T-helper 2 cell treated with Interferon-gamma antibody and Interleukin-4, amounts not matched to agents 100 ng/mL and 5 ng/mL, for 36 hours (primary cell): ENCODE results near the gene MARCOL. TPM values are rescaled to one million over a fixed set of nuclear protein-coding genes. Genes with fewer than 3 reads are reported as not detected.

Source experiments
- intact Hi-C: fragments of 100-400 bp; cut with micrococcal nuclease; formaldehyde crosslinking; loops from one replicate; pipeline ENCODE4 v1.15.1; 2023
- total RNA-seq: library from RNA; stranded (reverse); gene quantifications from 2 replicates; pipeline ENCODE4 v1.2.3, GENCODE V29; 2022

The MARCOL gene
- not detected in 2 replicates for total RNA-seq

- intact Hi-C loops = no loop called here
These were observed at the start of gene MARCOL for GRCh38 chr5:148238418-148238794. Gene MARCOL, plus strand, starts transcription at chr5:148238525. Its CDS starts 73 bp downstream, at chr5:148238598.

GRCh38 chr5:148191010-148191409 is 47.3 kb upstream of the MARCOL start:
- intact Hi-C loops = no loop called here

GRCh38 chr5:148193202-148193601 is 45.1 kb upstream of the MARCOL start:
- intact Hi-C loops = no loop called here

- intact Hi-C loops = no loop called here
These were observed 37.2 kb upstream of the MARCOL start for GRCh38 chr5:148201151-148201550.

- intact Hi-C loops = no loop called here
These were observed 35.7 kb upstream of the MARCOL start, which contains the start of gene SPINK6 for GRCh38 chr5:148202531-148203203. Gene SPINK6, plus strand, starts transcription at chr5:148203042. Its CDS starts 55 bp downstream, at chr5:148203097.

GRCh38 chr5:148205044-148205806 is 33.1 kb upstream of the MARCOL start:
- intact Hi-C loops = no loop called here

GRCh38 chr5:148205865-148206264 is 32.5 kb upstream of the MARCOL start:
- intact Hi-C loops = no loop called here

- intact Hi-C loops = no loop called here
These were observed 31.7 kb upstream of the MARCOL start for GRCh38 chr5:148206620-148207019.

- intact Hi-C loops = no loop called here
These were observed 30.1 kb upstream of the MARCOL start for GRCh38 chr5:148208226-148208625.

GRCh38 chr5:148209151-148209770 is 29.1 kb upstream of the MARCOL start:
- intact Hi-C loops = no loop called here

GRCh38 chr5:148214665-148215185 is 23.6 kb upstream of the MARCOL start:
- intact Hi-C loops = no loop called here

GRCh38 chr5:148221508-148221907 is 16.8 kb upstream of the MARCOL start:
- intact Hi-C loops = no loop called here

GRCh38 chr5:148224117-148224742 is 14.1 kb upstream of the MARCOL start:
- intact Hi-C loops = no loop called here

- intact Hi-C loops = no loop called here
These were observed 9.8 kb upstream of the MARCOL start for GRCh38 chr5:148228392-148228984.

- intact Hi-C loops = no loop called here
These were observed 8.5 kb upstream of the MARCOL start for GRCh38 chr5:148229840-148230239.

GRCh38 chr5:148230240-148230639 is 8.1 kb upstream of the MARCOL start:
- intact Hi-C loops = no loop called here

- intact Hi-C loops = no loop called here
These were observed 424 bp upstream of the MARCOL start for GRCh38 chr5:148237785-148238417.

- intact Hi-C loops = no loop called here
These were observed 10.6 kb downstream of the MARCOL start for GRCh38 chr5:148248894-148249293.

GRCh38 chr5:148255456-148255855 is 17.1 kb downstream of the MARCOL start:
- intact Hi-C loops = no loop called here

GRCh38 chr5:148259288-148259687 is 21.0 kb downstream of the MARCOL start:
- intact Hi-C loops = no loop called here

- intact Hi-C loops = no loop called here
These were observed 22.9 kb downstream of the MARCOL start for GRCh38 chr5:148261221-148261620.
